SK-MEL-5 (cell line): ENCODE measurements around the gene RTL1. TPM values are rescaled to one million over a fixed set of nuclear protein-coding genes. Genes with fewer than 3 reads are reported as not detected.

ENCODE experiments used
- DNase-seq: peaks from one replicate; pipeline ENCODE4 v3.0.0-alpha.2; 2016; ENCODE audit warnings: low read depth, low spot score
- in situ Hi-C: cut with HindIII; loops from 2 replicates; pipeline ENCODE4 v1.10.0; 2016; ENCODE audit warnings: low sequenced_read_pairs, high pct_unique_total_duplicates, low pct_unique_long_range_greater_than_20kb
- small RNA-seq, 2 experiments: library from RNA; depleted of rRNA; stranded (forward); fragments of <200 nt; gene quantifications; one replicate each; pipeline ENCODE3, GENCODE V24; 2014
- total RNA-seq: library from RNA; depleted of rRNA; stranded (reverse); fragments of >200 nt; shearing (Covaris generic); gene quantifications from 2 replicates; pipeline ENCODE4 v1.2.3, GENCODE V29; 2014; rRNA removed

RTL1 gene
- total RNA-seq, 1 experiment from 2014 or later = not detected

DNA sequence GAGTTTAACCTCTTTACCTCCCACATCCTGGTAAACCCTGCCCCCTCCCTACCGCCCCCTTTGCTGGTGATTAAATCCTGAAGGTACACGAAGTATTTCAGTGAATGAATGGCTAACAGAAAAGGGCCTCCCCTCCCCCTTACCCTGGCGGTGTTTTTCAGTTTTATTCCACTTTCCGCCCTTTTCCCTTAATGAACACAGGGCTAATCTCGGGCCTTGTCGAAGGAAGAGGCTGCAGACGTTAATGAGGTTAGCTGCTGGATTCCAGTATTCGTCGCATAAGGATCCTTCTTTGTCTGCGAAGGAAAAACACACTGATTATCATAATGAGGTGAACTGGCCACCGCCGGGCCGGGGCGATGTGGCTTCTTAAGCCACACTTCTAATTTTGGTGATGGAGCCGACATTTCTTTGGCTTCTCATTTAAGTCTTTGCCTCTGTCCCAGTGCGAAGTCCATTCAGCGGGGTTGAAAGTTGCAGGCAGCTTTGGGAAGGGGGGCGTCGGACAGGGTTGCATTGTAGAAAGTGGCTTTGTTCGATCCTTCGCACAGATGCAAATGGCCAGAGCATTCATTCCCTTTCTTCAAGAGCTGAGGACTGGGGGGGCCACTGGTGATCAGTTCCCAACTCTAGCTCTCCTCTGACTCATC lies 71.1 kb downstream of the RTL1 start:
- DNase-seq = no peak
- in situ Hi-C loops = no loop called here

GRCh38 chr14:100830681-100831080 lies 72.8 kb downstream of the RTL1 start:
- in situ Hi-C loops = no loop called here
- DNase-seq = no peak

Small RNA genes lying within 50 kb of the gene (small RNA-seq; reads per million reads assigned to genes)
- 0 reads per million in 2 experiments for gene MIR127
- gene MIR136 = 0 reads per million in 2 experiments
- gene MIR337 = 0 reads per million in 2 experiments
- gene MIR370 = 0 reads per million in 2 experiments
- gene MIR431 = 0 reads per million in 2 experiments
- gene MIR432 = 0 reads per million in 2 experiments
- gene MIR433 = 0 reads per million in 2 experiments
- gene MIR493 = 0 reads per million in 2 experiments
- 0 reads per million in 2 experiments for gene RF02145
- 0 reads per million in 2 experiments for gene SNORD112
- 0 reads per million in 2 experiments for gene SNORD113-1
- gene SNORD113-2 = 0 reads per million in 2 experiments
- gene SNORD113-3 = 0 reads per million in 2 experiments
- gene SNORD113-4 = 0 reads per million in 2 experiments
- gene SNORD113-5 = 0 to 0.27 reads per million in 2 experiments
- gene SNORD113-6 = 0 to 0.27 reads per million in 2 experiments
- gene SNORD113-7 = 0 to 0.25 reads per million in 2 experiments
- 0.19 to 0.89 reads per million in 2 experiments for gene SNORD113-8
- gene SNORD113-9 = 0 to 0.02 reads per million in 2 experiments
- gene SNORD114-1 = 0 to 0.79 reads per million in 2 experiments
- gene SNORD114-2 = 0 reads per million in 2 experiments
- 0.19 to 3.7 reads per million in 2 experiments for gene SNORD114-3

Other genes starting within 250 kb of the RTL1 start
- 8.2 and 8.5 TPM in 2 replicates for gene DLK1, start 176.8 kb downstream of the RTL1 start, total RNA-seq
- 0.08 TPM in 1 of 2 replicates, not detected in the other for gene MEG3, start 77.6 kb downstream of the RTL1 start, total RNA-seq